HG03432 (cell line): Measurements from ENCODE around the gene IGLON5.
A peak's percentile ranks its signal among the peaks of the same experiment; 100 is the strongest.

ENCODE experiments used
- ATAC-seq: cut with Tn5 transposase; IDR thresholded peaks from one replicate; pipeline ENCODE4 v1.9.1; 2021; ENCODE audit warnings: mild to moderate bottlenecking, moderate library complexity; ENCODE audit not compliant: unreplicated experiment

Gene IGLON5

DNA sequence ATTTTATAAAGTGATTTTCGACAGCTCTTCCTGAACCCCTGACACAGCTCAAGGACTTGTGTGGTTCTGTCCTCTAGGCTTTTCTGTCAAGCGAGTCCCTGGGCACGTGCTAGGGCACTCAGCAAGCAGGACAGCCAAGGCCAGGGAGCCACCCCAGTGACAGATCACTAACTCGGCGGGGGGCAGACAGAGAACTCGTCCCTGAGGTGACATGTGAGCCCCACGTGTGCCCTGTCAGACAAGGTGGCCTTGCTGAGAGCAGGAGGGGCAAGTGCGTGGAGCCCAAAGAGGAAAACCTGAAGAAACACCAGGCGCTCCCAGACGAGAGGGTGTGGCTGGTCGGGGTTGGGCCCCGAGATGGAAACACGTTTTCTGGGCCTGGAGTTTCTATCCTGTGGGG lies 49.8 kb downstream of the IGLON5 start:
- ATAC-seq: no peak

DNA sequence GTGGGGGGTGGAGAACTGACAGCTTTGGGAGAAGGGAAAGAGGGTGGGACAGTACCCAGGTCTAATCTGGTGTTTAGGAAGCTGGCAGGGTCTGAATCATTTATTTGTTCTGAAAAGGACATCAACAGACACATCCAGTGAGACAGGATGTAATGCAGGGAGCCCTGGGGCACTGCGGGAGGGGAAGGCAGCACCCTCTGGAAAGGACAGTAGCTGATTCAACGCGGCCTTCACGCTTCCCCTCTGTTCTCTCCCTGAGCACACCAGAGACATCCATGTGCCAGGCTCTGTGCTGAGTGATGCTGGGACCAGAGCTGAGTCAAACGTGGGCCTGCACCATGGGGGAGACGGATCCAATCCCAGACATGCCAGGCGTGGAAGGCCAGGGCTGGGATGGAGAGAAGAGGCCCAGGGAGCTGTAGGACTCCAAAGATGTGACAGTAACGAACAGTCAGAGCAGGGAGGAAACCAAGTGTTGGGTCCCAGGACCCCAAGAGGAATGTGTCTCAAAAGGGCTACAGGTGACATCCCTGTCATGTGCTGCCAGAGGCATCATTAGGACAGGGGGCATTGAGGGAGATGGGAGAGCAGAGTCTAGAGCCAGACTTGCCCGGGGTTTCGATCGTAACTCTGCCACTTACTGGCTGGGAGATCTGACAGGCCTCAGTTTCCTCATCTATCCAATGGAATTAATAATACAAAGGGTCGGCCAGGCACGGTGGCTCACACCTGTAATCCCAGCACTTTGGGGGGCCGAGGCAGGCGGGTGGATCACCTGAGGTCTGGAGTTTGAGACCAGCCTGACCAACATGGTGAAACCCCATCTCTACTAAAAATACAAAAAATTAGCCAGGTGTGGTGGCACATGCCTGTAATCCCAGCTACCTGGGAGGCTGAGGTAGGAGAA lies 53.0 kb downstream of the IGLON5 start:
- ATAC-seq: no peak

DNA sequence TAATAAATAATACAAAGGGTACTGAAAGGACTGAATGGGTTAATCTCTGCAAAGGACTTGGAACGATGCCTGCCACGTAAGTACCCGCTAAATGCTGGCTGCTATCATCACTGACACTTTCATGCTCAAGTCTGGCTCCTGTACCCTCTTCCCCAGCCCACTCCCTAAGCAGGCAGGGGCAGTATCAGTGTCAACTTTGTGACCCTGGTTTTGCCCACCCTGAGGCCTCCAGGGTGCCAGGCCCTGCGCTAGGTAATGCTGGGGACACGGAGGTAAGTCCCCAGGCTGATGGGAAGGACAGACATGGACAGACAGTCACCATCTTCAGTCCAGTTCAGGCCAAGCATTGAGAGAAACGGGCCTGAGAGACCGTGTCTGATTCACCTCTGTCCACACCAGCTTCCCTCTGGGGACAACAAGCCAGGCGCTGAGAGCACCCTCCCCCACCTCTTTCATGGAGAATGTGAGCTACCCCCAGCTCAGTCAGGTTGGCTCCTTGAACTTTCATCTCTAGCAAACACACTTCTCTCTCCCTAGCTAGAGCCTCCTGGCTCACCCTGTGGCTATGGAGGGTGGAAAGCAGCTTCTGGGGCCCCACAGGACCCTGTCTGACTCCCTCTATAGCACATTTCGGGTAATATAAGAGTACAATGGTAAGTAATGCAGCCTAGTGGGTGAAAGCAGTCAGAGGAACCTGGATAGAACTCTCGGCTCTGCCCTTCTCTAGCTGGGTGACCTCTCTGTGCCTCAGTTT lies 53.9 kb downstream of the IGLON5 start:
- ATAC-seq: no peak

DNA sequence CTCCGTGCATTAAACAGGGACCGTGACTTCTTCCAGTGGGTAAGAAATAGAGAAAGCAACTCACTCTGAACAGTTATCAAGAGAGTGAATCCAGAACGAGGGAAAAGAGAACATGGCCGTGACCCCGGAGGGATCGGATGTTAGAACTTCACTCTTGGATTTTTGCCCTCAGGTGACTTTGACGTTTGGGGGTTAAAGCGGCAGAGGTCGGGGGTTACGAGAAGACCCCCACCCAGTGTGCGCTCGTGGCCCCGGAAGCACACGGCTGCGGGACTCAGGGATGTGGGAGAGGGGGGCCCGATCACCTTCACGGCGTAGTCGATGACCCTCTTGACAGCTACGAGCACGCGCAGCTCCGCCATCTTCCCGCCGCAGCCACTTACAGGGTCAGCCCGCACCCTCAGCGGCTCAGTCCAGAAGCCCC lies 54.5 kb downstream of the IGLON5 start, which contains the start of gene ETFB:
Gene ETFB (minus strand): TSS at position 424 of the 424 bp plus-strand sequence. CDS start 62 bp downstream, at position 362.
- ATAC-seq: no peak

DNA sequence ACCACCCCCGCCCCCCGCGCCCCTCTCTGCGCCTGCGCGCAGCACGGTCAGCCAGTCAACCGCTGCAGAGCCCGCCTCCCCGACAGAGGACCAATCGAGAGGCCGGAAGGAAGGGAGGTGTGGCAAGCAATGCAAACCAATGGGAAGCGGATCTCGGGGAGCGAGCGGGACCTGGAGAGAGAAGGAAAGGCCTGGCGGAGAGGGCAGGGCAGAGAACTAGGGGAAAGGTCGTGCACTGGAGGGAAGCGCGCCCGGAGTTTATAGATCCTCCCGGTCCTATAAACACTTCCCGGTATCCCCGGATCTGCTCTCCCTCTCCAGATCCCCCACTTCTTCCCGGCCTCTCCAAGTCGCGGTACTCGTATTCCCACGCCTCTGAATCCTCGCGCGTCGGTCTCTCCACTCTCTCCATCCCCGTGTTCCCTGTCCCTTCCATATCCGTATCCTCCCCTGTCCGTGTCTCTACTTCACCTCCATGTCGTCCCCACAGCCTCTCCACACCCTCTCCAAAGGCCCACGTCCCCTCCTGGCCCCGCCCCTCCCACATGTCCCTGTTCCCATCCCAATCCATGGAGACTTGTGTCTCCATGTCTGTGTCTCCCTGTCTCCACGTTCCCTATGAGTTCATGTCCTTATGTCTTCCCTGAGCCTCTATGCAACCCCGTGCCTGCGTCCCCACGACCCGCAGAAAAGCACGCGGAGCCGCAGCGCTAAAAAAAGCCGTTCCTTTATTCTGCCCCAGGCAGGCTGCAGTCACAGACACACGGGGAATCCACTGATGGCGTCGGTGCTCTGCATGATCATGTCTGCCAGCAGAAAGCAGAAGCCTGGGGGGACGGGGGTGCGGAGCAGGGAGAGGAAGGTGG lies 55.2 kb downstream of the IGLON5 start:
- ATAC-seq: peak; percentile 45

DNA sequence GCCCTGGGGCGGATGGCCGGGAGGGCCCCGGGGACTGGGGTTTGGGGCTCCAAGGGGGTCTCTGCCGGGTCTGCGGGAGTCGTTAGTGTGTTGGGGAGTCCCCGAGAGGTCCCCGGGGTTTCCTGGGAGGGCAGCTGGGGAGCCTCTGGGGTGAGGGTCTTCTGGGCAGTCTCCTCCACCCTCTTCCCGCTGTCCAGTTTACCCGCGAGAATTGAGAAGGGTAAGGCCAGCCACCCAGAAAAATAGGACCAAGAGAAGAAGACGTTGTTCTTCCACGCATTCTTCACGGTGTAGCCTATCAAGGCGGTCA lies 55.8 kb downstream of the IGLON5 start:
- ATAC-seq: peak; percentile 12

DNA sequence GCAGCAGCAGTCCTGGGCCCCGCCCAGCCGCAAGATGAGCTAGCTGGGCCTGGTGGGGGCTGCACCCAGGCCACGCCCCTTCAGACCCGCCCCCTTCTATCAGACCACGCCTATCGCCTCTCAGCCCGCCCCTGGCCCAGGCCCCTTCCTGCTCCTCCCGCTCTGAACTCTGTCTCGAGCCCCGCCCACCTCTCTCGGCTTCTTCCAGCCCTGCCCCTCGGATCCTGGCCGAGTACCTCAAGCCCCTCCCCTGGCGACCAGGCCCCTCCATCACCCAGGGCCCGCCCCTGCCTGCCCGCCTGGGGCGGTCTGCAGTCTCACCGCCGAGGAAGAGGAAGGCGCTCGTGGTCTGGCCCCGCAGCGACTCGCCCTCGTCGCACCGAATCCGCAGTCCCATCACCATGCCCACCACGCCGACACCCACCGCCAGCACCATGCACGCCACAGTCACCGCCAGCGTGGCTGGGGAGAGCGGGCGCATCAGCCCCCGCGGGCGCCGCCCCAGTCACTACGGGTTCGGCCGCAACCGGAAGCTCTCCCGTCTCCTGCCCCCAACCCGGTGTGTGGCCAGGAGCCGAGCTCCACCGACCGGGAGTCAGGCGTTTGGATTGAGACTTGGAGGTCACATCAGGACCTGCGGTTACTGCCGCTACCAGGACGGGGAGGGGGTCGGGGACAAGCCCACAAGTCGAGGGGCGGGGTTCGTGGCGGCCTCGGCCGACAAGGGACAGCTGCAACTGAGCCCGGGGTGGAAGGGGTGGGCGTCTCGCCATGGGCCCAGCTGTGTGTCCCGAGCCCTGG lies 56.3 kb downstream of the IGLON5 start:
- ATAC-seq: peak; percentile 76

DNA sequence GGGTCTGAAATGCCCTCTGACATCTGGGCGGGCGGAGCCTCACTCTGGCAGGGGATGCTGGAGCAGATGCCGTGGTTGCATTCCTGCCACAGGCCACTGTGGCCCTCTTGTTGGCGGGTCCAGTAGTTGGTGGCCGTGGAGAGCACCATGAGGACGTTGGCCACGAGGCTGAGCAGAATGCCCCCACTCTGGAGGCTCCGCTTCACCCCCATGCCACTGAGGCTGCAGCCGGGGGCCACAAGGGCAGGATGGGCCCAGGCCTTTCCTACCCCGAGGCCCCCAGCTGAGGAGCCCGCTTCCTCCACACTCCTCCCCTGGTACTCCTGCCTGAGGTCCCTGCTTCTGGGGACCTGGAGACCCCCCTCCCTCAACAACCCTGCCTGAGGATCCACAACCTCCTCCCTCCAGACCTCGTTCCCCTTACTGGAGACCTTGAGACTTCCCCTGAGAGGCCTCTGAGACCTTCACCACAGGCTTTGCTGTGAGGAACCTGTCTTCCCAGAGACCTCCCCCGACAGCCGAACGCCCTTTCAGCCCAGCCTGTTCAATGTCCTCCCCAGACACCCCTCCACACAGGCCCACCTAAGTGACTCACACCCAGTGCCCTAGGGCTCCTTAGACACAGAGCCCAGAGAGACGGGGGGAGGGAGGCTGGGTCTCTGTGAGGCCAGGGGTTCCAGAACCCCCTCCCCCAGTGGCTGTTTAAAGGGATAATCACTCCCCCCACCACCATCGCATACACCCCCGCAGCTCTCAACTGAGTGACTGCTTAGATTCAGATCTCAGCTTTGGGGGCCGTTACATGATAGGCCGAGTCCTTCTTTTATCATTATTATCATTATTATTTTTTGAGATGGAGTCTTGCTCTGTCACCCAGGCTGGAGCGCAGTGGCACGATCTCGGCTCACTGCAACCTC lies 57.2 kb downstream of the IGLON5 start, which contains the start of gene CLDND2:
Gene CLDND2 (minus strand): TSS at position 638 of the 917 bp plus-strand sequence. CDS start 426 bp downstream, at position 212.
- ATAC-seq: no peak

DNA sequence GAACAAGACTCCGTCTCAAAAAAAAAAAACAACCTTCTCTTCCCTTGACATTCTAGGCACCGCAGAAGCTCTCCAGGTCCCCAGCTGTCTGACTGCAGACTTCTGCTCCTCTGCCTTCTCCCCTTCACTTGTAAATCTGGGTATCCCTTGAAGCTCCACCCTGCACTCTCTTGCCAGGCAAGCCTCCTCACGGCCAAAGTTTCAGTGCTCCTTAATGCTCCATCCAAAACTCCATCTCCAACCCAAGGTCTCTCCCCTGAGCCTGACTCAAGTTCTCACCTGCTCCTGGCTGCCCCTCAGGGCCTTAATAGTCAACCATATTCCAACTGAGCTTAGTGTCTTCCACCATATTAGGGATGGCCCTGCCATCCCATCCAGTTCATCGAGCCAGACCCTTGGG lies 58.8 kb downstream of the IGLON5 start:
- no peak for ATAC-seq

DNA sequence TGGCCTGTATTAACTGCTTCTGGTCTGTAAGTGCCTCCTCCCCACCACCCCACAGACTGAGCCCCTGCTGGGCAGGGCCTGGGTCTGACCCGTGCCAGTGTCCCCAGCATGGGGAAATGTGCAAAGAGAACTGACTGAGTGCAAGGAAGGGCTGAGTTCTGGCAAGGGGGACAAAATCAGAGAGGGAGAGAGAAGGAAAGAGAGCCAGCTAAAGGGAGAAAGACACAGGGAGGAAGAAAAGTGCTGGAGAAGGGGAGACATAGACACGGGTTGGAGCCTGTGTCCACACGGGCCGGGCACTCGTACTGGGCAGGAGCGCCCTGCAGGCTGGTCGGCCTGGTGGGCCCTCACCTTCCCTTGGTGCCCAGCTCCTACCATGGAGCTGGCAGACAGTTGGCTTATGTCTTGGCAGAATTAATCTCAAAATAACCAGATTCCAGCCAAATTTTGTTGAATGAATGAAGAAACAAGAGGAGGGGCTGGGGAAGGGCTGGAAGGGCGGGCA lies 59.8 kb downstream of the IGLON5 start:
- no peak for ATAC-seq

DNA sequence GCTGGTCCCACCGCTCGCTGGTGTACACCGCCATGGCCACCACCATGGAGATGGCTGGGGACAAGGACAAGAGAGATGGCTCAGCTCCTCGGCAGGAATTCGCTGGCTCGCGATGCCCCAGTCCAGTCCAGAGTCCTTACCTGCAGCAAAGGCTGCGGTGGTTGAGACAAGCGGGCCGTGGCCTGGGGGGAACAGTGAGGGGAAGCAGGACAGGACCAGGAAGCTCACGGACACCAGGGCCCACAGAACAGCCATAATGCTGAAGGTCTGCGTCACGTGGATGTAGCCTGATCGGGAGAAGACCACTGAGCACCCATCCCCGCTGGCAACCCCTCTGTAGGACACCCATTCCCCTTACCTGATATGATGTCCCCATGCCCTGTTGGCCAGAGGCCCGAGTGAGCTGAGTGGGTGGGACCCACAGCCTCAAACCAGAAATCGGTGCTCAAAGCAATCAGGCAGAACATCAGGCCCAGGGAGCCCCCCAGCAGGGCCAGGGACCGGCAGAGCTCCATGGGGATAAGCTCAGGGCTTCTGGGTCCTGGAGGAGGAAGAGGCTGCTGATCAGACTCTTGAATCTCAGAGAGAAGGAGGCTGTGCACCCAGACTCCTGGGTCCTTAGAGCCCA lies 60.7 kb downstream of the IGLON5 start:
- no peak for ATAC-seq

DNA sequence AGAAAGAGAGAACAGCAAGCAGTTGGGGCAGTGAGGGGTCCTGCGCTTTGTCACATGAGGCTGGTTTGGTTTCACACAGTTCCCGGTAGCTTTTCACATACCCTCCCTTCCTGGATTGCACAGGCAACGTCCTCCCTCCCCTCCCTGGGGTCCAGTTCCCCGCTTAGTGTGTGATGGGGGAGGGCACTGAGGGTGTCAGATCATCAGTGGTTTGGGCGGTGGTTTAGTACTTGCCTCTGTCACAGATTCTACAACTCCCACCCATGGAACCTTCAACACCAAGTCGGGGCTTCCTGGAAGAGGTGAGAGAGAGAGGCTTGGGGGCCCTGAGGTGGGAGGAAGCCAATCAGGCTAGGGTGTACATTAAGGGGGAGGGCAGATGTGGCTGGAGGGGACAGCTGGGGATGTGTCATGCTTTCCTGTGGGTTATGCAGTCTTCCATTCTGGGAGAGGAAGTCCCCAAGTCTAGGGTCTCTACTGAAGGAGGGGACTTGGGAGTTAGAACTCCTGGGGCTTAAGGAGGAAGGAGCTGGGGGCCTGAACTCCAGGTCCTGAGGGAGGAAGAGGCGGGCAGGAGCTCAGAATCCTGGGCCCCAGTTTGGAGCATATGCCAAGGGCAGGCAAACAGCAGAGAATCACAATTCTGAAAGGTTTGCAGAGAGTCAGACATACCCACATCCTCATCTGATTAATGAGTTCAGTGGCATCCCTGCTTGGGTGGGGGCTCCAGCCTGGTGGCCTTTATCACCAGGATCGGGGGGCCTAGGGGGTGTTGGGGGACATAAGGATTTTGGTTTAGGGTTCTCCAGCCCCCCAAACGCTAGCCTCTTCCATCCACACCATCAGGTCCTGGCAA lies 61.4 kb downstream of the IGLON5 start, which contains the start of gene NKG7:
Gene NKG7 (minus strand): TSS at position 6 of the 856 bp plus-strand sequence. CDS start 119 bp downstream, outside the sequence.
- no peak for ATAC-seq

DNA sequence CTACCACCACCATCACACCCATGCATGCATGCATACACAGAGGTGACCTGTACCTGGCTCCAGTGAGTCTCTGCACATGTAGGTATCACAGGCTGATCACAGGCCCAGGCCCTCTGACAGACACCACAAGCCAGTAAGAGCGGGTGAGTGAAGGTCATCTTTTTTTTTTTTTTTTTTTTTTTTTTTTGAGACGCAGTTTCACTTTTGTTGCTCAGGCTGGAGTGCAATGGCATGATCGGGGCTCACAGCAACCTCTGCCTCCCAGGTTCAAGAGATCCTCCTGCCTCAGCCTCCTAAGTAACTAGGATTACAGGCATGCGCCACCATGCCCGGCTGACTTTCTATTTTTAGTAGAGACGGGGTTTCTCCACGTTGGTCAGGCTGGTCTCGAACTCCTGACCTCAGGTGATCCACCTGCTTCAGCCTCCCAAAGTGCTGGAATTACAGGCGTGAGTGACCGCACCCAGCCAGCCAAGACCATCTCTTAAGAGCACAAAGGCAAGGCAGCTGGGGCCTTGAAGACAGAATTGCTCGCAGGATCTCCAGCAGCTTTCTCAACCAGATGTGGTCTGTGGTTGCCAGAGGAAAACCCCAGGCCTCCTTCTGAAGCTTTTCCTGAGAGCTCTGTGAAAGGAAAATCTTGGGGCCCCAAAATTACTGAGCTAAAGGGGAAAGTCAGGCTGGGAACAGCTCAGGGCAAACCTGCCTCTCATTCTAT lies 64.2 kb downstream of the IGLON5 start:
- ATAC-seq: no peak

DNA sequence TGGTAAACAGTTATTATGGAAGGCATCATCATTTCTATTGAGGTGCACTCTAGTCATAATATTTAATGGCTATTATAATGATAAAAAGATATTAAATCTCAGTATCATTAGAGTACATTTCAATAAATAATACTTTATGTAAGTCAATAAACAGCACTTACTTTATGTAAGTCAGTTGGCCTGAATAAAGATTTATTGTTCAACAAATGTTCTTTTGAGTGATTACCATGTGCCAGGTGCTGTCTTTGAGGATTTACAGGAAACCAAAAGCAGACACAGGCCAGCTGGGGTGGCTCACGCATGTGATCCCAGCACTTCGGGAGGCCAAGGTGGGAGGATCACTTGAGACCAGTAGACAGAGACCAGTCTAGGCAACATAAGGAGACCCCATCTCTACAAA lies 66.0 kb downstream of the IGLON5 start:
- no peak for ATAC-seq

DNA sequence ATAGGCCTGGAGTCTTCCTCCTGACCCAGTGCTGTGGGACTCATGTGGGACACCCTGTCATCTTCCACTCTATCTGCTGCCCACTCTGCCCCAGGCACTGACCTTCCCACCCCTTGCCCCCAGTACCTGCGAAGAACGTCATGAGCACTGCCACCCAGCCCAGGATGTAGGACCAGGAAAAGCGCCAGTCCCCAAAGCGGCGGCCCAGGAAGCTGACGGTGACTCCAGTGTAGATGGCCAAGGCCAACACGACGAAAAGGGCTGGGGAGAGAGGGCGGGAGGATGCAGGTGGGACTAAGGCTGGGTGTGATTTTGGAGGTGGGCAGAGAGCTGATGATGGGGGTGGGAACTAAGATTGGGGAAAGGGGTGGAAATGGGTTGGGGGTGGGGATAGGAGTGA lies 68.9 kb downstream of the IGLON5 start:
- ATAC-seq: no peak
